Endothelial cell (in vitro differentiated cells): ENCODE results near the gene CLIP1. TPM values are rescaled to one million over a fixed set of nuclear protein-coding genes. Genes with fewer than 3 reads are reported as not detected.

Experiments used
- DNase-seq: peaks from one replicate; pipeline ENCODE4 v3.0.0; 2021; ENCODE audit warnings: low spot score
- H3K27ac Mint-ChIP-seq: one replicate; pipeline ENCODE4 v1.8.0; 2021; ENCODE audit warnings: mixed read lengths, inconsistent platforms; ENCODE audit not compliant: unreplicated experiment
- H3K27me3 Mint-ChIP-seq: one replicate; pipeline ENCODE4 v1.8.0; 2021; ENCODE audit warnings: mild to moderate bottlenecking, moderate library complexity, mixed read lengths, inconsistent platforms; ENCODE audit not compliant: unreplicated experiment
- H3K36me3 Mint-ChIP-seq: one replicate; pipeline ENCODE4 v1.8.0; 2021; ENCODE audit warnings: mild to moderate bottlenecking, low read depth, mixed read lengths, inconsistent platforms; ENCODE audit not compliant: unreplicated experiment
- H3K4me1 Mint-ChIP-seq: one replicate; pipeline ENCODE4 v1.8.0; 2021; ENCODE audit warnings: mild to moderate bottlenecking, mixed read lengths, inconsistent platforms; ENCODE audit not compliant: unreplicated experiment
- H3K4me3 Mint-ChIP-seq: one replicate; pipeline ENCODE4 v1.8.0; 2021; ENCODE audit warnings: mild to moderate bottlenecking, mixed read lengths, inconsistent platforms; ENCODE audit not compliant: unreplicated experiment
- H3K9me3 Mint-ChIP-seq: one replicate; pipeline ENCODE4 v1.8.0; 2021; ENCODE audit warnings: mixed read lengths, inconsistent platforms; ENCODE audit not compliant: unreplicated experiment
- total RNA-seq: library from RNA; stranded (reverse); fragmentation: NEBNext Ultra II Directional; extraction: Animal tissue kit (Norgen Biotek cat#: 25700); gene quantifications from one replicate; pipeline ENCODE4 v1.2.1, GENCODE V29; 2021; ENCODE audit not compliant: unreplicated experiment
- TF ChIP-seq, protein P1 (sequence below): fragments of 200-600 bp; sonication (generic); IDR thresholded peaks from one replicate; pipeline ENCODE4 v1.5.0; 2021; ENCODE audit warnings: antibody characterized with exemption; ENCODE audit not compliant: unreplicated experiment

Gene CLIP1
- total RNA-seq, 1 donor from 2014 or later, result 57.7 TPM

DNA sequence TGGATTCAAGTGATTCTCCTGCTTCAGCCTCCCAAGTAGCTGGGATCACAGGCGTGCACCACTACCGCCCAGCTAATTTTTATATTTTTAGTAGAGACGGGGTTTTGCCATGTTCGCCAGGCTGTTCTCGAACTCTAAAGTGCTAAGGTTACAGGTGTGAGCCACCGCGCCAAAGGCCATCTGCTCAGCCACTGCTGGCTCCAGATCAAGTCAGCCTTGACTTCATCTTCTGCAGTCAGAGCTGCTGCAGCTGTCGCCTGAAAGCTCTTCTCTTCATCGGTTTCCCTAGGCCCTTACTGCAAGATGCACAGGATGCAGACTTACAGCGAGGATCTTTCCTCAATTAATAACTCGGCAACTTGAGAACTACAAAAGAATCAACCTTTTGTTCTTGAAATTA lies 66.8 kb downstream of the CLIP1 start:
- H3K4me1 Mint-ChIP-seq, result peaks cover 6% of the 10 kb centered on the region
- DNase-seq, result no peak
- H3K27ac Mint-ChIP-seq, result no peak overlapping the region
- H3K27me3 Mint-ChIP-seq, result peaks cover 6% of the 10 kb centered on the region
- peaks cover 33% of the 10 kb centered on the region for H3K36me3 Mint-ChIP-seq
- no peaks in the 10 kb centered on the region for H3K9me3 Mint-ChIP-seq
- no peak overlapping the region for H3K4me3 Mint-ChIP-seq
- TF ChIP-seq, protein P1, sequence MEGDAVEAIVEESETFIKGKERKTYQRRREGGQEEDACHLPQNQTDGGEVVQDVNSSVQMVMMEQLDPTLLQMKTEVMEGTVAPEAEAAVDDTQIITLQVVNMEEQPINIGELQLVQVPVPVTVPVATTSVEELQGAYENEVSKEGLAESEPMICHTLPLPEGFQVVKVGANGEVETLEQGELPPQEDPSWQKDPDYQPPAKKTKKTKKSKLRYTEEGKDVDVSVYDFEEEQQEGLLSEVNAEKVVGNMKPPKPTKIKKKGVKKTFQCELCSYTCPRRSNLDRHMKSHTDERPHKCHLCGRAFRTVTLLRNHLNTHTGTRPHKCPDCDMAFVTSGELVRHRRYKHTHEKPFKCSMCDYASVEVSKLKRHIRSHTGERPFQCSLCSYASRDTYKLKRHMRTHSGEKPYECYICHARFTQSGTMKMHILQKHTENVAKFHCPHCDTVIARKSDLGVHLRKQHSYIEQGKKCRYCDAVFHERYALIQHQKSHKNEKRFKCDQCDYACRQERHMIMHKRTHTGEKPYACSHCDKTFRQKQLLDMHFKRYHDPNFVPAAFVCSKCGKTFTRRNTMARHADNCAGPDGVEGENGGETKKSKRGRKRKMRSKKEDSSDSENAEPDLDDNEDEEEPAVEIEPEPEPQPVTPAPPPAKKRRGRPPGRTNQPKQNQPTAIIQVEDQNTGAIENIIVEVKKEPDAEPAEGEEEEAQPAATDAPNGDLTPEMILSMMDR, result no peak

DNA sequence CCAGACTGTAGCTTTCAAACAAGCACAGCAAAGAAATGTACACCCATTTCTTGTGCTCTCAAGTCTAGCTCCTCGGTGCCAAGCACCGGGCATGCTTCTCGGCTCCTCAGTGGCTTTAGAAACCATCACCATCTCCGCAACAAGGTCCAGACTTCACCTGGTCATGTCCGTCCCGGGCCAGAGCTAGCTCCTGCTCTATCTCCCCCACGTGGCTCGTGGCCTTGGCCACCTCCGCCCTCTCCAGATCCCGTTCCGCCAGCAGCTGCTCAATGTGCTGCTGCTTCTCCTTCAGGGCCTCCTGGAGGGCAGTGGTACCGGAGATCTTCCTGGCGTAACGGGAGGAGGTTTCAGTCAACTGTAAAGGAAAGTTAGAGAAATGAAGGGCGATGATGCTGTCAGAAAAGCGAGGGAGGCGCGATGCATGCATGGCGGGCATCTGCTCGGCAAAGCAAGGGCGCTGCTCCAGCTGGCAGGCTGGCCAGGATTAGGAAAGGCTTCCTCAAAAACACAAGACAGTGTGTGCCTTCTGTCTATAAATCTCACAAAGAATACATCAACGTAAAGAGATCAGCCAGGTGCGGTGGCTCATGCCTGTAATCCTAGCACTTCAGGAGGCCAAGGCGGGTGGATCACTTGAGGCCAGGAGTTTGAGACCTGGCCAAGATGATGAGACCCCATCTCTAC lies 67.4 kb downstream of the CLIP1 start:
- H3K4me1 Mint-ChIP-seq, result peaks cover 8% of the 10 kb centered on the region
- TF ChIP-seq, protein P1, result no peak
- H3K4me3 Mint-ChIP-seq, result peak overlapping the region; percentile 31
- no peaks in the 10 kb centered on the region for H3K9me3 Mint-ChIP-seq
- H3K36me3 Mint-ChIP-seq, result peaks cover 37% of the 10 kb centered on the region
- DNase-seq, result no peak
- H3K27me3 Mint-ChIP-seq, result peaks cover 6% of the 10 kb centered on the region
- H3K27ac Mint-ChIP-seq, result peak overlapping the region; percentile 30

DNA sequence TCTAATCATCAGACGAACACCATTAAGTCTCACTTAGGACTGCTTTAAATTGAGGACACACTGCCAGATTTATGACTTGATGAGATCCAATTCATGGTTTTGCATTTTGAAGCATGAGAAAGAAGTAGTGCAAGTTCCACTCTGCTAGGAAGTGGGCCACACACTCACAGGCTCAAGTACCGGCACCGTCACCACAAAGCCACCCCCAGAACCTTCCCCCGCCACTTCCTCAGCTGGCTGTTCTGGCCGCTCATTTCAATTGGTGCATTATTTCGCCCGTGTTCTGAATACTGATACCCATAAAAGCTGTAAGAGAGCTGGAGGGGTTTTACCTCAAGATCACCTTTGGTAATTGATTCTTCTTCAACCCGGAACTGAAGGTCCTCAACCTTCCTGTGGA lies 70.1 kb downstream of the CLIP1 start:
- Mint-ChIP-seq H3K9me3 (no peaks in the 10 kb centered on the region), H3K4me1 (peaks cover 10% of the 10 kb centered on the region), H3K36me3 (peaks cover 41% of the 10 kb centered on the region), H3K27ac (no peak overlapping the region), H3K4me3 (peak overlapping the region; percentile 74), H3K27me3 (peaks cover 5% of the 10 kb centered on the region)
- no peak for DNase-seq
- TF ChIP-seq, protein P1, result no peak

DNA sequence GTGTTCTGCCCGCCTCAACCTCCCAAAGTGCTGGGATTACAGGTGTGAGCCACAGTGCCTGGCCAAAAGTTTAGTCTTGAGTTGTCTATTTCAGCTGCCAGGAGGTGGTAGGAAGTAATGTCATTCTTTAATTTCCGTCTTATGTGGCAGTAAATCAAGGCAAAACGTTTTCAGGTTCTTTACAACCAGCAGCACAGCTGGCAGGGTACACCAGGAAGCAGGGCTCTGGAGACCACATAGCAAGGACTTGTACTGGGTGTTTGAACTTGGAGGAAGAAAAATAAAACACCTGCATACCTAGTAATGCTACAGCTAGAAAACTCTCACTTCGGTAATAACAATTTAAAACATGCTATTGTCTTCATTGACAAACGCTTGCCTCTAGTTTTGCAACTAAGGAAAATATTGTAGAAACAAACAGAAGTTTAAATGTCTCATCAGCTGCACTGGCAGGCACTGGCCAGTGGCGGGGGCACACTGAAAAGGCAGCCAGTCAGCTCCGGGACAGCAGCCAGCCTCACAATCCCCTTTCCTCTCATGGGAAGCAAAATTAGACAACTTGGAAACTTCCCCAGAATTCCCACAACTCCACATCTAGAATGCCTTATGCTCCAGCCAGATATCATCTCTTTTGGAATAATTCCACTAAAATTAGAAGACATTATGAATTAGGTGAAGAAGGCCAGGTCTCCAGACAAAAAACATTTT lies 72.2 kb downstream of the CLIP1 start:
- peaks cover 19% of the 10 kb centered on the region for H3K4me1 Mint-ChIP-seq
- DNase-seq, result no peak
- TF ChIP-seq, protein P1, result no peak
- H3K4me3 Mint-ChIP-seq, result no peak overlapping the region
- H3K27ac Mint-ChIP-seq, result no peak overlapping the region
- H3K36me3 Mint-ChIP-seq, result peaks cover 36% of the 10 kb centered on the region
- no peaks in the 10 kb centered on the region for H3K9me3 Mint-ChIP-seq
- peaks cover 5% of the 10 kb centered on the region for H3K27me3 Mint-ChIP-seq

DNA sequence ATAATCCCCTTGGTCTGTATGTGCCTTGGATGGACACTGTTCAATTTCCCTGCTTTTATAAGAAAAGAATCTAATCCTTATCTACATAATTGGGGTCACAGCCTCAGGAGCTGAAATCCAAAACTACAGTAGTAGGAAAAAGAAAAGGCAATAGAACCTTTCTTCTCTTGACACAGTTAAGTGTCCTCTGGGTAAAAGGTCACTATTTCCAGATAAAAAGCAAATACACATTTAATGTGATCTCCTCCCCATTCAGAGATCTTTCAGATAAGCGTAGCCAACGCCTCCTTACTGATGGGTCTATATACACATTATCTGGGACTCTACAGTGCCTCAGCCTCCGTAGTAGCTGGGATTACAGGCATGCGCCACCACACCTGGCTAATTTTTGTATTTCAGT lies 73.4 kb downstream of the CLIP1 start:
- no peak for DNase-seq
- peaks cover 19% of the 10 kb centered on the region for H3K4me1 Mint-ChIP-seq
- no peaks in the 10 kb centered on the region for H3K27me3 Mint-ChIP-seq
- no peak overlapping the region for H3K27ac Mint-ChIP-seq
- TF ChIP-seq, protein P1, result no peak
- peaks cover 25% of the 10 kb centered on the region for H3K36me3 Mint-ChIP-seq
- no peak overlapping the region for H3K4me3 Mint-ChIP-seq
- no peaks in the 10 kb centered on the region for H3K9me3 Mint-ChIP-seq
